HepG2 (cell line): Measurements from ENCODE around the gene BABAM1. TPM values are rescaled to one million over a fixed set of nuclear protein-coding genes. Genes with fewer than 3 reads are reported as not detected.

Source experiments
- ASH2L ChIP-seq: fragments of 300-600, 200-600 bp; sonication (generic); IDR thresholded peaks from 2 replicates; pipeline ENCODE4 v1.7.0; 2017; ENCODE audit warnings: low read depth, mild to moderate bottlenecking, moderate library complexity, mixed read lengths, low read length; ENCODE audit not compliant: insufficient read length
- ATF5 ChIP-seq: sonication (generic); formaldehyde crosslinking; IDR thresholded peaks from 2 replicates; pipeline ENCODE4 v1.4.0; 2020; ENCODE audit warnings: mild to moderate bottlenecking, low read depth, missing genetic modification reagents
- ELF1 ChIP-seq: sonication (generic); formaldehyde crosslinking; IDR thresholded peaks from 2 replicates; pipeline ENCODE4 v1.4.0; 2020; ENCODE audit warnings: missing genetic modification reagents
- GLMP ChIP-seq: sonication (generic); formaldehyde crosslinking; IDR thresholded peaks from 2 replicates; pipeline ENCODE4 v1.9.0; 2021; ENCODE audit warnings: missing genetic modification reagents, mild to moderate bottlenecking, borderline replicate concordance
- IRF1 ChIP-seq: sonication (generic); formaldehyde crosslinking; IDR thresholded peaks from 2 replicates; pipeline ENCODE4 v1.4.0; 2020; ENCODE audit warnings: low read depth, mild to moderate bottlenecking, missing genetic modification reagents
- MYC ChIP-seq: sonication (generic); formaldehyde crosslinking; IDR thresholded peaks from 2 replicates; pipeline ENCODE4 v1.9.0; 2021; ENCODE audit warnings: missing genetic modification reagents, borderline replicate concordance
- NFAT5 ChIP-seq: sonication (generic); formaldehyde crosslinking; IDR thresholded peaks from 2 replicates; pipeline ENCODE4 v1.4.0; 2020; ENCODE audit warnings: missing genetic modification reagents
- NFKB2 ChIP-seq: sonication (generic); formaldehyde crosslinking; IDR thresholded peaks from 2 replicates; pipeline ENCODE4 v1.4.0; 2020; ENCODE audit warnings: missing genetic modification reagents, borderline replicate concordance
- RBM39 ChIP-seq: fragments of 200-400 bp; formaldehyde crosslinking; IDR thresholded peaks from one replicate; pipeline ENCODE4 v1.6.1; 2018; ENCODE audit warnings: antibody characterized with exemption, mild to moderate bottlenecking, low read depth, low read length; ENCODE audit not compliant: poor library complexity, severe bottlenecking
- SIN3A ChIP-seq: IDR thresholded peaks from 2 replicates; pipeline ENCODE4 v1.6.1; 2011; ENCODE audit warnings: low read depth, mild to moderate bottlenecking, control low read depth, low read length, borderline replicate concordance
- SNAPC2 ChIP-seq: sonication (generic); formaldehyde crosslinking; IDR thresholded peaks from 2 replicates; pipeline ENCODE4 v1.8.1; 2022; ENCODE audit warnings: mild to moderate bottlenecking, missing genetic modification reagents
- ZNF235 ChIP-seq: sonication (generic); formaldehyde crosslinking; IDR thresholded peaks from 2 replicates; pipeline ENCODE4 v1.8.1; 2023; ENCODE audit warnings: mild to moderate bottlenecking, missing genetic modification reagents, borderline replicate concordance
- ZNF350 ChIP-seq: sonication (generic); formaldehyde crosslinking; IDR thresholded peaks from 2 replicates; pipeline ENCODE4 v1.4.0; 2020; ENCODE audit warnings: mild to moderate bottlenecking, low read depth, missing genetic modification reagents, borderline replicate concordance
- ZNF446 ChIP-seq: sonication (generic); formaldehyde crosslinking; IDR thresholded peaks from 2 replicates; pipeline ENCODE4 v1.5.0; 2020; ENCODE audit warnings: mild to moderate bottlenecking, missing genetic modification reagents
- ZNF558 ChIP-seq: sonication (generic); formaldehyde crosslinking; IDR thresholded peaks from 2 replicates; pipeline ENCODE4 v1.9.0; 2022; ENCODE audit warnings: mild to moderate bottlenecking, missing genetic modification reagents, borderline replicate concordance
- ZNF879 ChIP-seq: sonication (generic); formaldehyde crosslinking; IDR thresholded peaks from 2 replicates; pipeline ENCODE4 v1.8.1; 2023; ENCODE audit warnings: missing genetic modification reagents
- polyA plus RNA-seq, 8 experiments: library from polyadenylated mRNA; depleted of rRNA in 3 of 8; stranded (reverse) in 7 of 8; unstranded in 1 of 8; fragments of >200 nt; fragmentation: Illumina TruSeq in 4 of 8; extraction: Trizol in 4 of 8; gene quantifications; 2 replicates each; pipeline versions ENCODE4 v1.2.1 to v1.2.3, GENCODE V29; 2011 to 2016; ENCODE audit warnings: low read depth in 4 of 8, missing spikeins in 1 of 8, mixed read lengths in 1 of 8; ENCODE audit not compliant: insufficient read depth in 1 of 8
- total RNA-seq, 5 experiments: library from RNA; depleted of rRNA; stranded (reverse); fragments of >200 nt; fragmentation: Illumina TruSeq; extraction: Trizol; gene quantifications; 2 replicates each; pipeline ENCODE4 v1.2.3, GENCODE V29; 2016; ENCODE audit warnings: low read depth in 1 of 5
- TF ChIP-seq, protein P1 (sequence below): sonication (generic); formaldehyde crosslinking; IDR thresholded peaks from 2 replicates; pipeline ENCODE4 v1.8.1; 2023; ENCODE audit warnings: mild to moderate bottlenecking, missing genetic modification reagents, borderline replicate concordance
- TF ChIP-seq, protein P2 (sequence below): sonication (generic); formaldehyde crosslinking; IDR thresholded peaks from 2 replicates; pipeline ENCODE4 v1.8.0; 2022; ENCODE audit warnings: low read depth, missing genetic modification reagents

BABAM1 gene
- total and polyA plus RNA-seq, 2 of the 13 experiments (the other 11 are each of a cell fraction or from before 2014, with no cell fraction given) = 70.0 to 82.0 TPM

GRCh38 chr19:17243830-17244617, 23.2 kb upstream of the BABAM1 start (continued):
- TF ChIP-seq NFAT5 (CRISPR knock-in tag) (0 out of 2 replicates have a peak, but pooled peaks have one; percentile 20), ZNF446 (no peak), MYC (CRISPR knock-in tag) (peak; percentile 85), SIN3A (peak; percentile 47; the same call in 1 of the 2 replicates), ZNF350 (CRISPR knock-in tag) (no peak), ELF1 (CRISPR knock-in tag) (no peak), NFKB2 (0 out of 2 replicates have a peak, but pooled peaks have one; percentile 44), GLMP (CRISPR knock-in tag) (no peak), ATF5 (no peak), ASH2L (peak; percentile 62), ZNF235 (no peak), ZNF558 (CRISPR knock-in tag) (peak; percentile 36; the same call in 1 of the 2 replicates), RBM39 (no peak), IRF1 (CRISPR knock-in tag) (no peak), ZNF879 (CRISPR knock-in tag) (no peak), SNAPC2 (no peak)
- TF ChIP-seq, protein P1, sequence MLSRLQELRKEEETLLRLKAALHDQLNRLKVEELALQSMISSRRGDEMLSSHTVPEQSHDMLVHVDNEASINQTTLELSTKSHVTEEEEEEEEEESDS = no peak
- TF ChIP-seq, protein P2, sequence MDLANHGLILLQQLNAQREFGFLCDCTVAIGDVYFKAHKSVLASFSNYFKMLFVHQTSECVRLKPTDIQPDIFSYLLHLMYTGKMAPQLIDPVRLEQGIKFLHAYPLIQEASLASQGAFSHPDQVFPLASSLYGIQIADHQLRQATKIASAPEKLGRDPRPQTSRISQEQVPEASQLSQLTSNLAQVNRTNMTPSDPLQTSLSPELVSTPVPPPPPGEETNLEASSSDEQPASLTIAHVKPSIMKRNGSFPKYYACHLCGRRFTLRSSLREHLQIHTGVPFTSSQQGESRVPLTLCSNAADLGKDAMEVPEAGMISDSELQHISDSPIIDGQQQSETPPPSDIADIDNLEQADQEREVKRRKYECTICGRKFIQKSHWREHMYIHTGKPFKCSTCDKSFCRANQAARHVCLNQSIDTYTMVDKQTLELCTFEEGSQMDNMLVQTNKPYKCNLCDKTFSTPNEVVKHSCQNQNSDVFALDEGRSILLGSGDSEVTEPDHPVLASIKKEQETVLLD (CRISPR knock-in tag) = 0 out of 2 replicates have a peak, but pooled peaks have one; percentile 37
